ENCODE data around the gene FOSL2. TPM values are rescaled to one million over a fixed set of nuclear protein-coding genes. Genes with fewer than 3 reads are reported as not detected.

The FOSL2 gene
- total RNA-seq, 1 experiment from 2014 or later = 12.2 TPM

- no peaks in the 10 kb centered on the region for H3K36me3 ChIP-seq (ENCODE audit: insufficient read depth, low read length, poor library complexity, severe bottlenecking)
- H3K4me3 ChIP-seq (ENCODE audit: low read depth, low read length, poor library complexity, severe bottlenecking) = no peak overlapping the region
- no peak for DNase-seq (ENCODE audit: low spot score)
- no peaks in the 10 kb centered on the region for H3K27me3 ChIP-seq (replicated peaks; ENCODE audit: insufficient read depth, low read depth, low read length, poor library complexity)
- no TSS peak for BruUV-seq (replicated peaks)
- intact Hi-C loops (cut with micrococcal nuclease; ENCODE audit: unreplicated experiment) = no loop called here
- ChIA-PET POLR2A (ENCODE audit: low non-redundant PET) (no interaction called here), CTCF (no interaction called here)
- TF ChIP-seq CTCF (conservative IDR thresholded peaks at IDR 0.05; ENCODE audit: low read depth, low read length) = no peak
- no peak for TF ChIP-seq EZH2 (IDR thresholded peaks at IDR 0.05; ENCODE audit: borderline replicate concordance, low read depth, low read length, poor library complexity, severe bottlenecking)
- no peak overlapping the region for H3K27ac ChIP-seq (ENCODE audit: low read depth, low read length, poor library complexity, severe bottlenecking)
- no peaks in the 10 kb centered on the region for H3K4me1 ChIP-seq (ENCODE audit: insufficient read depth, low read length, poor library complexity, severe bottlenecking)
- no peaks in the 10 kb centered on the region for H3K9me3 ChIP-seq (ENCODE audit: low read depth, low read length, poor library complexity, severe bottlenecking)
These were observed 43.7 kb upstream of the FOSL2 start for GRCh38 chr2:28348921-28349320.

- Histone ChIP-seq H3K9me3 (ENCODE audit: low read depth, low read length, poor library complexity, severe bottlenecking) (no peaks in the 10 kb centered on the region), H3K4me3 (ENCODE audit: low read depth, low read length, poor library complexity, severe bottlenecking) (no peak overlapping the region), H3K36me3 (ENCODE audit: insufficient read depth, low read length, poor library complexity, severe bottlenecking) (no peaks in the 10 kb centered on the region), H3K27me3 (replicated peaks; ENCODE audit: insufficient read depth, low read depth, low read length, poor library complexity) (no peaks in the 10 kb centered on the region), H3K4me1 (ENCODE audit: insufficient read depth, low read length, poor library complexity, severe bottlenecking) (no peaks in the 10 kb centered on the region), H3K27ac (ENCODE audit: low read depth, low read length, poor library complexity, severe bottlenecking) (no peak overlapping the region)
- POLR2A ChIA-PET (ENCODE audit: low non-redundant PET) = no interaction called here
- no TSS peak for BruUV-seq (replicated peaks)
- CTCF ChIA-PET = no interaction called here
- intact Hi-C loops (cut with micrococcal nuclease; ENCODE audit: unreplicated experiment) = no loop called here
- TF ChIP-seq EZH2 (IDR thresholded peaks at IDR 0.05; ENCODE audit: borderline replicate concordance, low read depth, low read length, poor library complexity, severe bottlenecking) (no peak), CTCF (conservative IDR thresholded peaks at IDR 0.05; ENCODE audit: low read depth, low read length) (no peak)
- no peak for DNase-seq (ENCODE audit: low spot score)
These were observed 43.0 kb upstream of the FOSL2 start for GRCh38 chr2:28349546-28350165.

- ChIA-PET POLR2A (ENCODE audit: low non-redundant PET) (no interaction called here), CTCF (no interaction called here)
- BruUV-seq (replicated peaks) = no TSS peak
- Histone ChIP-seq H3K27ac (ENCODE audit: low read depth, low read length, poor library complexity, severe bottlenecking) (no peak overlapping the region), H3K9me3 (ENCODE audit: low read depth, low read length, poor library complexity, severe bottlenecking) (no peaks in the 10 kb centered on the region), H3K27me3 (replicated peaks; ENCODE audit: insufficient read depth, low read depth, low read length, poor library complexity) (no peaks in the 10 kb centered on the region), H3K36me3 (ENCODE audit: insufficient read depth, low read length, poor library complexity, severe bottlenecking) (no peaks in the 10 kb centered on the region), H3K4me3 (ENCODE audit: low read depth, low read length, poor library complexity, severe bottlenecking) (no peak overlapping the region), H3K4me1 (ENCODE audit: insufficient read depth, low read length, poor library complexity, severe bottlenecking) (no peaks in the 10 kb centered on the region)
- no peak for TF ChIP-seq EZH2 (IDR thresholded peaks at IDR 0.05; ENCODE audit: borderline replicate concordance, low read depth, low read length, poor library complexity, severe bottlenecking)
- no peak for TF ChIP-seq CTCF (conservative IDR thresholded peaks at IDR 0.05; ENCODE audit: low read depth, low read length)
- no peak for DNase-seq (ENCODE audit: low spot score)
- intact Hi-C loops (cut with micrococcal nuclease; ENCODE audit: unreplicated experiment) = no loop called here
These were observed 42.5 kb upstream of the FOSL2 start for GRCh38 chr2:28350196-28350595.

All from A673 (cell line).